Esophagus muscularis mucosa (tissue), 4 donors: ENCODE measurements around the gene GGTLC3. TPM values are rescaled to one million over a fixed set of nuclear protein-coding genes. Genes with fewer than 3 reads are reported as not detected.
"Not testable (repeated sequence)": the region's sequence is repeated elsewhere in the genome, so short reads cannot be mapped to it uniquely, and the experiment has no call there.

Source experiments
- DNase-seq: peaks from one replicate; pipeline ENCODE4 v3.0.0-alpha.2; 2017; ENCODE audit errors: extremely low spot score
- H3K27ac ChIP-seq, 4 donors: fragments of 200-600 bp; sonication (generic); replicated peaks in 1 of 4; 1 replicate in 3 of 4; 2 replicates in 1 of 4; pipeline ENCODE4 v1.5.1; 2016 to 2019; ENCODE audit warnings: mild to moderate bottlenecking in 1 of 4
- H3K27me3 ChIP-seq, 4 donors: fragments of 200-600 bp; sonication (generic); one replicate each; pipeline versions ENCODE4 v1.5.1 to v1.6.0; 2016 to 2019
- H3K36me3 ChIP-seq, 4 donors: fragments of 200-600 bp; sonication (generic); one replicate each; pipeline ENCODE4 v1.5.1; 2016 to 2019
- H3K4me1 ChIP-seq, 4 donors: fragments of 200-600 bp; sonication (generic); one replicate each; pipeline ENCODE4 v1.5.1; 2016 to 2019
- H3K4me3 ChIP-seq, 4 donors: fragments of 200-600 bp; sonication (generic); 1 replicate in 2 of 4; 2 replicates in 2 of 4; pipeline ENCODE4 v1.5.1; 2016 to 2019; ENCODE audit warnings: mild to moderate bottlenecking in 4 of 4, moderate library complexity in 1 of 4
- H3K9me3 ChIP-seq, 4 donors: fragments of 200-600 bp; sonication (generic); 1 replicate in 3 of 4; 2 replicates in 1 of 4; pipeline ENCODE4 v1.5.1; 2016 to 2019
- WGBS: methylation state at CpG from one replicate; pipeline ENCODE4 v1.1.5; 2018; 5-methylcytosine and 5-hydroxymethylcytosine counted together
- intact Hi-C: fragments of 100-400 bp; cut with DNase I; formaldehyde crosslinking; loops from one replicate; pipeline ENCODE4 v1.15.1; 2023
- total RNA-seq, 4 donors: library from RNA; depleted of rRNA; stranded (reverse); fragments of >200 nt; gene quantifications; one replicate each; pipeline versions ENCODE4 v1.1.0 to v1.2.1, GENCODE V29; 2016

GGTLC3 gene
- total RNA-seq: not detected

DNA sequence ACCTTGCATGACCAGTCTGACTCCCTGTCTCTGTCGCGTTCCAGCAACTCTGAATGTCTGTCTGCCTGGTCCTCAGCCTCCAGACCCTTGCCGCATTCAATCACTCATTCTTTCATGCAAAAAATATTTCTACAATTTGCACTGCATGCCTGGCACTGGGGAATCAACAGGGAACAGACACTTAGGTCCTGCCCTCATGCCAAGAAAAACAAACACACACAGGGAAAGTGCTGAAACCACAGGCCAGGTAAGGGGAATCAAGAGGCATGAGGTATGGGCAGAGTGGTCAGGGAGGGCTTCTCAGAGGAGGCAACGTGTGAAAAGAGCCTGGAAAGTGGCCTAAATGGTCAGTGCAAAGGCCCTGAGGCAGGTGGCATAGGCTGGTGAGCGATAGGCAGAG lies at the start of gene GGTLC3:
TSS of gene GGTLC3 (minus strand) at position 101 of the 400 bp plus-strand sequence. CDS start 264 bp downstream, outside the sequence.
- H3K9me3 ChIP-seq, H3K4me3 ChIP-seq, DNase-seq, H3K27ac ChIP-seq, H3K4me1 ChIP-seq, H3K27me3 ChIP-seq, H3K36me3 ChIP-seq, intact Hi-C loops: not testable (repeated sequence)
- no CpG with 5 or more reads among the region's 5 CpGs for WGBS

- no CpG with 5 or more reads among the region's 16 CpGs for WGBS
- H3K27me3 ChIP-seq, H3K27ac ChIP-seq, DNase-seq, H3K4me1 ChIP-seq, H3K36me3 ChIP-seq, H3K4me3 ChIP-seq, H3K9me3 ChIP-seq, intact Hi-C loops: not testable (repeated sequence)
These were observed 42.4 kb upstream of the GGTLC3 start for GRCh38 chr22:18560099-18560974.

GRCh38 chr22:18558939-18559338 lies 41.0 kb upstream of the GGTLC3 start:
- H3K4me1 ChIP-seq, H3K9me3 ChIP-seq, DNase-seq, intact Hi-C loops, H3K4me3 ChIP-seq, H3K27me3 ChIP-seq, H3K36me3 ChIP-seq: not testable (repeated sequence)
- no CpG with 5 or more reads among the region's 6 CpGs for WGBS
- H3K27ac ChIP-seq: peak overlapping the region in 1 of 4 donors; percentile 54

- intact Hi-C loops, H3K27ac ChIP-seq, H3K27me3 ChIP-seq, H3K4me3 ChIP-seq, DNase-seq, H3K9me3 ChIP-seq, H3K36me3 ChIP-seq, H3K4me1 ChIP-seq: not testable (repeated sequence)
- no CpG with 5 or more reads among the region's 4 CpGs for WGBS
These were observed 40.6 kb upstream of the GGTLC3 start for GRCh38 chr22:18558516-18558915.

DNA sequence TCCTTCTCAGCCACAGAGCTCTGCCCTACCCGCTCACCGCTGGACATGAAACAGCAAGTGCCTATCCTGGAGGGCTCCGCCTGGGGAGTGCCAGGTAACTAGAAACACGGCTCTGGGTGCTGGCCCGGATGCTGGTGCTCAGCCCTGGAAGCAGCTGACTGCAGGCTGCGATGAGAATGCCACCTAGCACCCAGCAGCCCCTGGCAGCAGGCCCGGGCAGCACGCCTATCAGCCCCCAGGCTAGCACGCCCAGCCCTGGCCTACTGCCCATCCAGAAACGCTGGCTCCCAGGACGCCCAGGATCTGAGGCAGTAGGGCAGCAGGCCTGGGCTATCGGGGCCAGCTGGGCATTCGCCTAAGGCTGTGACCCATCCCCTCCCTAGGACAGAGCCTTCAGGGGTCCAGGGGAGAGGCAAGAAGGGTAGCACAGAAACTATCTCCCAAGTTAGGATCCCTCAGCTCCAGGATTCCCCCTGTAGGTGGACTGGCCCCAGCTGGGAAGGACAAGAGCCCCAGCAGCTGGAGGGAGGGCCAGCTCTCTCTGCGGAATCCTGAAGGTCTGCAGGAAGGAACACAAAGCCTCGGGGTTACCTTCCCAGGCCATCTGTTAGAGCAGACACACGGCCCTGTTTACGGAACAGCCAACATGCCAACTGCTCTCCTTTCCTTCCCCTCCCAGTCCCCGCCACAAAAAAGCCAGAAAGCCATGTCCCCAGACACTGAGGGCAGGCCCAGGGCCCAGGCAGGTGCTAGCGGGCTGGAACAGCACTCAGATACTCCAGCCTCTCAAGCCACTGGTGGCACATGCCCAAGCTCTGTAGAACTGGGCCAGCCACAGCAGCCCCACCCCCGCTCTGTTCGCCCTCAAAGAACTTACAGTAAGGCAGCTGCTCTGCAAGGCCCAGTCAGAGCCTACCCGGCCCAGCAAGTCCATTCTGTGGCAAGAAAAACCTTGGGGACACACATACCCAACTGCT lies 36.6 kb upstream of the GGTLC3 start:
- DNase-seq, H3K27me3 ChIP-seq, H3K4me3 ChIP-seq, H3K36me3 ChIP-seq, H3K27ac ChIP-seq, intact Hi-C loops, H3K4me1 ChIP-seq, H3K9me3 ChIP-seq: not testable (repeated sequence)
- no CpG with 5 or more reads among the region's 22 CpGs for WGBS

GRCh38 chr22:18552839-18553597 lies 35.1 kb upstream of the GGTLC3 start:
- H3K4me3 ChIP-seq, H3K4me1 ChIP-seq, intact Hi-C loops, DNase-seq, H3K36me3 ChIP-seq, H3K27ac ChIP-seq, H3K27me3 ChIP-seq, H3K9me3 ChIP-seq: not testable (repeated sequence)
- WGBS: no CpG with 5 or more reads among the region's 19 CpGs

- H3K36me3 ChIP-seq, H3K9me3 ChIP-seq, H3K4me1 ChIP-seq, H3K4me3 ChIP-seq, intact Hi-C loops, DNase-seq, H3K27me3 ChIP-seq, H3K27ac ChIP-seq: not testable (repeated sequence)
- WGBS: 87% methylated on average over 2 of the region's 7 CpGs
These were observed 33.1 kb upstream of the GGTLC3 start for GRCh38 chr22:18551046-18551445.

DNA sequence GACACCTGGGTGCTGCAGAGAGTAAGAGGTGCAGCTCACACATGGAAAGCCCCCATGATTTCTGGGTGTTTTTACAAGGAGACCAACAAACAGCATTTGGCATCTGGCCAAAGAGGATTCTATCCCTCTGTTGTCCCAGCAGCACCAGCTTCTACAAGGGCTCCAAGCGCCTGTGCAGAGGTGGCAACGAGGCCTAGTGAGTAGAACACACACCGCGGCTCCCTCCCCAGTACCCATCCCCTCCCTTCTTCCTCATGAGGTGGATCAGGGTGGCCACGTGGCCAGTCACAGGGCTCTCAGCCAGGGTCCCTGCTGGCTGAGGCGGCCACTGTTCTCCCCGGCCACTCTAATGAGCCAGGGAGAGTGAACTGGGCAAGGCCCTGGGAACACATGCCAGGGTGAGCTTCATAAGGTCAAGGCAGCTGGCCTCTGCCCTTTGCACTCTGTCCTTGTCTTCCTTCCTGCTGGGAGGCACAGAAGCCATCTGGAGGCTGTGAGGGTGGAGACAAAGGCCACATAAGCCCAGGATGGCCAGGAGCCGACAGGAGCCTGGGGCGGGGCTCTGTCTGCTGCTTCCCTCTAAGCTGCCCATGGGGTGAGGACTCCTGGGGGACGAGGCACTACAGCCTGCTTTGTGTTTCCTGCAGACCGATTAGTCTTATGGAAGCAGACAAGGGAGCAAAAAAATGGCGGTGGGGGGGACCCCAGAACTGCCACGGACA lies 31.7 kb upstream of the GGTLC3 start:
- WGBS: 85% methylated on average over 4 of the region's 13 CpGs
- H3K4me1 ChIP-seq, intact Hi-C loops, H3K27ac ChIP-seq, H3K9me3 ChIP-seq, H3K36me3 ChIP-seq, H3K27me3 ChIP-seq, H3K4me3 ChIP-seq: not testable (repeated sequence)
- peak; percentile 21 for DNase-seq

DNA sequence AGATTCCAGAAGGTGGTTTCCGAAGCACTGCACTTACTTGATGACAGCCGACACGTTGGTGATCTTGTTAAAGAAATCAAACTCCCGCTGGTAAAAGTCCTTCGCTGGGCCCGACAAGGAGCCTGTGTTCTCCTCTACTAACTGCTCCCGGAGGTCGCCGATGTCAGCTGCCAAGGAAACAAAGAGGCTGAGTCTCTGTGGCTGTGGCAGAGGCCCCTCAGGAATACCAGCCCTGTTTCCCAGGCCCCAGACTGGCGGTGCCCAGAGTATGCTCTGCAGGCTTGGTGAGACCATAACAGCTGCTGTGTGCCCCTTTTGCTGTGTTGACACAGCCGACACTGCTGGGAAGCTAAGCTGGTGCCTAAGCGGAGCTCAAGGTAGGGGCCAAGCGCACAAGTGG lies 26.7 kb upstream of the GGTLC3 start:
- WGBS: no CpG with 5 or more reads among the region's 13 CpGs
- intact Hi-C loops, DNase-seq: not testable (repeated sequence)

DNA sequence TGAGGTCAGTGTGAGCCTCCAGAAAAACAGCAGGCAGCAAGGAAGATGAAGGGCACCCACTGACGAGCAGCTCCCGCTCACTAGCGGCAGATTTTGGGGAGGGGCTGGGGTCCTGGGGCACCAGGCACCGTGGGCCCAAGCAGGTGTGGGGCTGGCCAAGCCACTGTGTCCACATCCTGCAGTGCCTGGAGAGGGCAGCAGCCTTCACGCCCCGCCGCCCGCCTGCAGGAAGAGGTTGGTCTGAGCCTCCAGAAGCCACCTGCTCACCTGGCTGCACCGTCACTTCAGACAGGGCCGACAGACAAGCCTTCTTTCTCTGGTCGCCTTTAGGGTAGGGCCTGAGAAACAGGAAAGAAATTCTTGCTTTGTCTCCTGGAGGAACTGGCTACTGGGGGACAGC lies 25.4 kb upstream of the GGTLC3 start:
- H3K27me3 ChIP-seq, DNase-seq, H3K4me1 ChIP-seq, H3K9me3 ChIP-seq, H3K4me3 ChIP-seq, intact Hi-C loops, H3K27ac ChIP-seq, H3K36me3 ChIP-seq: not testable (repeated sequence)
- no CpG with 5 or more reads among the region's 11 CpGs for whole genome bisulfite sequencing

More for the DNA sequence above, 26.7 kb upstream of the GGTLC3 start:
- not testable (repeated sequence) for H3K4me1 ChIP-seq, H3K36me3 ChIP-seq, H3K27ac ChIP-seq, H3K27me3 ChIP-seq, H3K9me3 ChIP-seq, H3K4me3 ChIP-seq

DNA sequence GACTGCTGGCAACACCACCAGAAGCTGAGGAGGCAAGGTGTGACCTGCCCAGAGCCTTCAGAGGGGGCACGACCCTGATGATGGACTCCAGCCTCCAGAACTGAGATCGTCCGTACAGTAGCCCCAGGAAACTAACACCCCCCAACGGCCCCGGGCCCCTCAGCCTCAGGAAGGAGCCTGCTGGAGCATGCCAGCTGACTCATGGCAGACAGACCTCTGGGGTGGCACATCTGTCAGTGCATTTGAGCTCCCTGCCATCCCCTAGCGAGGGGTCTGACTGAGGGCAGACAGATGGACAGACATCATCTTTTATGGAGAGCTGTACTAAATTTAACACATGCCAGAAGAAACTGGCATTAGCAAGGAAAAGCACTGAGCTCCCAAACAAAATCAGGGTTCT lies 22.0 kb upstream of the GGTLC3 start:
- H3K4me3 ChIP-seq, H3K27ac ChIP-seq, H3K4me1 ChIP-seq, H3K27me3 ChIP-seq, H3K9me3 ChIP-seq, intact Hi-C loops, H3K36me3 ChIP-seq: not testable (repeated sequence)
- peak; percentile 7 for DNase-seq
- no CpG with 5 or more reads among the region's 6 CpGs for WGBS
